Left colon (tissue), 2 donors: Measurements from ENCODE around the gene FN3K. TPM values are rescaled to one million over a fixed set of nuclear protein-coding genes. Genes with fewer than 3 reads are reported as not detected.
A peak's percentile ranks its signal among the peaks of the same experiment; 100 is the strongest.
"Not testable (repeated sequence)": the region's sequence is repeated elsewhere in the genome, so short reads cannot be mapped to it uniquely, and the experiment has no call there.

Experiments used
- ATAC-seq: fragments of 200-7000 bp; cut with Tn5 transposase; one replicate; pipeline ENCODE4 v1.9.1; 2020; ENCODE audit warnings: mild to moderate bottlenecking, moderate library complexity
- DNase-seq, 2 donors: peaks; one replicate each; pipeline ENCODE4 v3.0.0-alpha.2; 2020
- intact Hi-C, 2 donors: fragments of 100-400 bp; cut with DNase I in 1 of 2; cut with micrococcal nuclease in 1 of 2; formaldehyde crosslinking; loops; one replicate each; pipeline versions ENCODE4 v1.11.2 to v1.14.0; 2022; cut with DNase I, micrococcal nuclease
- total RNA-seq, 2 donors: library from RNA; stranded (reverse); fragmentation: NEBNext Ultra II Directional; extraction: Animal tissue kit (Norgen Biotek cat#: 25700); gene quantifications; one replicate each; pipeline ENCODE4 v1.2.1, GENCODE V29; 2021
- donor health status: DM: no; HTN: no; CAD: no.
- donor health status: DM: yes; HTN: yes; CAD: no.

The FN3K gene
- total RNA-seq, 2 donors from 2014 or later = 48.3 to 63.1 TPM

- intact Hi-C loops = no loop called here
- DNase-seq = no peak
- ATAC-seq = no peak
Observed at GRCh38 chr17:82726427-82726826, 9.0 kb upstream of the FN3K start.

GRCh38 chr17:82729479-82730260 lies 5.7 kb upstream of the FN3K start:
- DNase-seq (no peak), ATAC-seq (no peak)
- intact Hi-C loops = no loop called here

- intact Hi-C loops = no loop called here
- DNase-seq (no peak), ATAC-seq (no peak)
Observed at GRCh38 chr17:82732118-82732743, 3.2 kb upstream of the FN3K start.

GRCh38 chr17:82736511-82737185 lies 1.2 kb downstream of the FN3K start:
- no peak for DNase-seq
- ATAC-seq = no peak
- intact Hi-C loops = no loop called here

GRCh38 chr17:82737967-82738877 lies 2.8 kb downstream of the FN3K start:
- intact Hi-C loops = no loop called here
- ATAC-seq (no peak), DNase-seq (no peak)

- no peak for ATAC-seq
- no peak for DNase-seq
- intact Hi-C loops = no loop called here
Observed at GRCh38 chr17:82740906-82741759, 5.7 kb downstream of the FN3K start.

- ATAC-seq (peak; percentile 19), DNase-seq (no peak)
- intact Hi-C loops = no loop called here
Observed at GRCh38 chr17:82743344-82744219, 8.2 kb downstream of the FN3K start.

DNA sequence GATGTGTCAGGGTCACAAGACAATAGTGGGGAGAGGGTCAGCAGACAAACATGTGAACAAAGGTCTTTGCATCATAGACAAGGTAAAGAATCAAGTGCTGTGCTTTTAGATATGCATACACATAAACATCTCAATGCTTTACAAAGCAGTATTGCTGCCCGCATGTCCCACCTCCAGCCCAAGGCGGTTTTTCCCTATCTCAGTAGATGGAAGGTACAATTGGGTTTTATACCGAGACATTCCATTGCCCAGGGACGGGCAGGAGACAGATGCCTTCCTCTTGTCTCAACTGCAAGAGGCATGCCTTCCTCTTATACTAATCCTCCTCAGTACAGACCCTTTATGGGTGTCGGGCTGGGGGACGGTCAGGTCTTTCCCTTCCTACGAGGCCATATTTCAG lies 9.3 kb downstream of the FN3K start:
- DNase-seq, ATAC-seq, intact Hi-C loops: not testable (repeated sequence)

GRCh38 chr17:82745524-82745923 lies 10.1 kb downstream of the FN3K start:
- intact Hi-C loops = no loop called here
- no peak for ATAC-seq
- no peak for DNase-seq

DNA sequence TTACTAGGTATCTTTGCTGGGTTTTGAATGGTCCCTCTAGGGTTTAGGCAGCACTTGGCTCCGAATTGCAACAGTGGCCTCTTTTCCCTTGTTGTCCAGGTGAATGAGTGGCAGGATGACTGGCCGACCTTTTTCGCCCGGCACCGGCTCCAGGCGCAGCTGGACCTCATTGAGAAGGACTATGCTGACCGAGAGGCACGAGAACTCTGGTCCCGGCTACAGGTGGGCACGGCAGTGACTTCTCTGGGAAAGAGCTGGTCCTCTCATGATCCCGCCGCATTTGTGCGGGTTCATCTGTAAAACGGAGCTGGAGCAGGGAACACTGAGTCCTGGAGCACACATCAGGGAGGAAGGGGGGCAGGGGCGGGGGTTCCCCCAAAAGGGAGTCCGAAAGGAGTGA lies 13.3 kb downstream of the FN3K start:
- ATAC-seq = no peak
- DNase-seq = no peak
- intact Hi-C loops = no loop called here

DNA sequence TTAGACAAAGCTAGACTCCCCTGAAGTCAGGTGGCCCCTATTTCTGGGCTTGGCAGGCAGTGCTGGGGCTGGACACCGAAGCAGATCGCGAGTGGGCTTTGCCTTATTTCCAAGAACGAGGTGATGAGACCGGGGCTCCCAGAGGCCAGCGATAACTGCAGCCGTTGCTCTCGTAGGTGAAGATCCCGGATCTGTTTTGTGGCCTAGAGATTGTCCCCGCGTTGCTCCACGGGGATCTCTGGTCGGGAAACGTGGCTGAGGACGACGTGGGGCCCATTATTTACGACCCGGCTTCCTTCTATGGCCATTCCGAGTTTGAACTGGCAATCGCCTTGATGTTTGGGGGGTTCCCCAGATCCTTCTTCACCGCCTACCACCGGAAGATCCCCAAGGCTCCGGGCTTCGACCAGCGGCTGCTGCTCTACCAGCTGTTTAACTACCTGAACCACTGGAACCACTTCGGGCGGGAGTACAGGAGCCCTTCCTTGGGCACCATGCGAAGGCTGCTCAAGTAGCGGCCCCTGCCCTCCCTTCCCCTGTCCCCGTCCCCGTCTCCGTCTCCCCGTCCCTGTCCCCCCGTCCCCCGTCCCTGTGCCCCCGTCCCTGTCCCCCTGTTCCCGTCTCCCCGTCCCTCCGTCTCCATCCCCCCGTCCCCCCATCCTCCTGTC lies 15.0 kb downstream of the FN3K start:
- ATAC-seq = no peak

GRCh38 chr17:82751171-82751570 lies 15.8 kb downstream of the FN3K start:
- intact Hi-C loops = no loop called here
- DNase-seq (no peak), ATAC-seq (no peak)

More for the DNA sequence above, 15.0 kb downstream of the FN3K start:
- DNase-seq = no peak
- intact Hi-C loops = no loop called here

GRCh38 chr17:82751571-82752370 lies 16.4 kb downstream of the FN3K start, which contains the start of gene TBCD:
Gene TBCD, plus strand, starts transcription at chr17:82752065. Its CDS starts 129 bp downstream, at chr17:82752194.
- ATAC-seq = peak; percentile 80
- intact Hi-C loops = no loop called here
- peak; percentile 88 to 93 for DNase-seq

- ATAC-seq = peak; percentile 22
- intact Hi-C loops = no loop called here
- DNase-seq = peak in 1 of 2 donors; percentile 63
Observed at GRCh38 chr17:82752371-82753200, 17.2 kb downstream of the FN3K start.

DNA sequence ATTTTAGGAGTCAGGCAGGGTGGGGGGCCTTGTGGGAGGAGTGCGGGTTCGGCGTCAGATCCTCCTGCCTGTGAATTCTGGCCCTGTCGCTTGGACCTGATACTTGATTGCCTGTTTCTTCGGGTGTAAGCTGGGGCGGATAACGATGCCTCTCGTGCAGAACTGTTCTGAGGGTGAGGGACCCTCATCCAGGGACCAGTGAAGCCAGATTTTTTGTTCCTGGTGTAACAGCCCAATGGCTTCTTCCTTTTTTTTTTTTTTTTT lies 17.7 kb downstream of the FN3K start:
- no peak for ATAC-seq
- no peak for DNase-seq
- intact Hi-C loops = no loop called here
